Right atrium auricular region (tissue), 2 donors: ENCODE data around the gene ATXN10. TPM values are rescaled to one million over a fixed set of nuclear protein-coding genes. Genes with fewer than 3 reads are reported as not detected.

Experiments
- DNase-seq: peaks from one replicate; pipeline ENCODE4 v3.0.0-alpha.2; 2019; ENCODE audit warnings: low spot score
- H3K27ac ChIP-seq, 2 donors: fragments of 200-600 bp; sonication (generic); 1 replicate in 1 of 2; 2 replicates in 1 of 2; pipeline ENCODE4 v1.5.1; 2016 to 2019
- H3K27me3 ChIP-seq, 2 donors: fragments of 200-600 bp; sonication (generic); one replicate each; pipeline versions ENCODE4 v1.5.1 to v1.6.0; 2017 to 2019
- H3K36me3 ChIP-seq: fragments of 200-600 bp; sonication (generic); one replicate; pipeline ENCODE4 v1.5.1; 2016
- H3K4me1 ChIP-seq, 2 donors: fragments of 200-600 bp; sonication (generic); one replicate each; pipeline versions ENCODE4 v1.5.1 to v1.6.0; 2017 to 2019
- H3K4me3 ChIP-seq, 2 donors: fragments of 200-600 bp; sonication (generic); 1 replicate in 1 of 2; 2 replicates in 1 of 2; pipeline ENCODE4 v1.5.1; 2017 to 2019; ENCODE audit warnings: mild to moderate bottlenecking in 1 of 2, moderate library complexity in 1 of 2
- H3K9me3 ChIP-seq, 2 donors: fragments of 200-600 bp; sonication (generic); one replicate each; pipeline ENCODE4 v1.5.1; 2019
- CTCF ChIP-seq, 2 donors: fragments of 200-600 bp; sonication (generic); IDR thresholded peaks; one replicate each; pipeline ENCODE4 v1.5.1; 2019; ENCODE audit warnings: antibody characterized with exemption in 2 of 2
- total RNA-seq, 2 donors: library from RNA; depleted of rRNA; stranded (reverse); fragments of >200 nt; gene quantifications; one replicate each; pipeline ENCODE4 v1.1.0, GENCODE V29; 2016

ATXN10 gene
- total RNA-seq, 2 donors from 2014 or later = 85.3 to 88.5 TPM

- DNase-seq = no peak
- TF ChIP-seq CTCF (IDR thresholded peaks at IDR 0.05) = no peak
- peak overlapping the region in 1 of 2 donors; percentile 9 for H3K4me3 ChIP-seq
- peaks cover 0 to 45% of the 10 kb centered on the region in 2 donors for H3K4me1 ChIP-seq
- H3K27me3 ChIP-seq = no peaks in the 10 kb centered on the region
- no peak overlapping the region for H3K27ac ChIP-seq
- no peaks in the 10 kb centered on the region for H3K9me3 ChIP-seq
- H3K36me3 ChIP-seq = no peaks in the 10 kb centered on the region
Measured at GRCh38 chr22:45880091-45880715, 208.6 kb downstream of the ATXN10 start.

GRCh38 chr22:45880716-45881523, 209.3 kb downstream of the ATXN10 start:
- no peaks in the 10 kb centered on the region for H3K9me3 ChIP-seq
- peak overlapping the region in 1 of 2 donors; percentile 9 for H3K4me3 ChIP-seq
- H3K36me3 ChIP-seq = no peaks in the 10 kb centered on the region
- DNase-seq = no peak
- H3K4me1 ChIP-seq = peaks cover 0 to 46% of the 10 kb centered on the region in 2 donors
- TF ChIP-seq CTCF (IDR thresholded peaks at IDR 0.05) = no peak
- no peak overlapping the region for H3K27ac ChIP-seq
- no peaks in the 10 kb centered on the region for H3K27me3 ChIP-seq

GRCh38 chr22:45881524-45881875, 209.9 kb downstream of the ATXN10 start:
- Histone ChIP-seq H3K4me3 (no peak overlapping the region), H3K27ac (no peak overlapping the region), H3K27me3 (no peaks in the 10 kb centered on the region), H3K36me3 (no peaks in the 10 kb centered on the region), H3K4me1 (peaks cover 0 to 46% of the 10 kb centered on the region in 2 donors), H3K9me3 (no peaks in the 10 kb centered on the region)
- no peak for DNase-seq
- no peak for TF ChIP-seq CTCF (IDR thresholded peaks at IDR 0.05)

GRCh38 chr22:45882881-45883810, 211.5 kb downstream of the ATXN10 start:
- H3K9me3 ChIP-seq = no peaks in the 10 kb centered on the region
- DNase-seq = no peak
- H3K4me3 ChIP-seq = no peak overlapping the region
- H3K27ac ChIP-seq = no peak overlapping the region
- no peak for TF ChIP-seq CTCF (IDR thresholded peaks at IDR 0.05)
- H3K36me3 ChIP-seq = no peaks in the 10 kb centered on the region
- H3K27me3 ChIP-seq = no peaks in the 10 kb centered on the region
- H3K4me1 ChIP-seq = peaks cover 0 to 36% of the 10 kb centered on the region in 2 donors

- H3K9me3 ChIP-seq = no peaks in the 10 kb centered on the region
- peaks cover 0 to 30% of the 10 kb centered on the region in 2 donors for H3K4me1 ChIP-seq
- no peak overlapping the region for H3K4me3 ChIP-seq
- no peak for DNase-seq
- no peak for TF ChIP-seq CTCF (IDR thresholded peaks at IDR 0.05)
- no peaks in the 10 kb centered on the region for H3K27me3 ChIP-seq
- no peak overlapping the region for H3K27ac ChIP-seq
- H3K36me3 ChIP-seq = no peaks in the 10 kb centered on the region
Measured at GRCh38 chr22:45883811-45884170, 212.2 kb downstream of the ATXN10 start.
